CD14-positive monocyte (primary cell): Measurements from ENCODE around the gene TMEM184C. TPM values are rescaled to one million over a fixed set of nuclear protein-coding genes. Genes with fewer than 3 reads are reported as not detected.

ENCODE experiments used
- DNase-seq, 3 donors: peaks; one replicate each; pipeline ENCODE4 v3.0.0-alpha.2; 2011 to 2022
- H2AFZ ChIP-seq: 2 replicates; pipeline ENCODE4 v1.6.0; 2012; ENCODE audit warnings: mild to moderate bottlenecking, low read depth, low read length, inconsistent platforms; ENCODE audit not compliant: insufficient read depth, poor library complexity, severe bottlenecking
- H3K27ac ChIP-seq, 2 donors: 1 replicate in 1 of 2; 2 replicates in 1 of 2; pipeline ENCODE4 v1.5.1; 2012 to 2013; ENCODE audit warnings: low read length in 2 of 2, control low read depth in 1 of 2, inconsistent platforms in 1 of 2, low read depth in 1 of 2, mild to moderate bottlenecking in 1 of 2
- H3K27me3 ChIP-seq, 2 donors: one replicate each; pipeline versions ENCODE4 v1.6.0 to v1.6.1; 2011 to 2013; ENCODE audit warnings: low read length in 2 of 2; ENCODE audit not compliant: control insufficient read depth in 2 of 2, insufficient read depth in 2 of 2
- H3K36me3 ChIP-seq, 2 donors: replicated peaks in 1 of 2; 1 replicate in 1 of 2; 2 replicates in 1 of 2; pipeline versions ENCODE4 v1.5.1 to v1.6.1; 2012 to 2013; ENCODE audit warnings: low read length in 2 of 2, control low read depth in 1 of 2, inconsistent platforms in 1 of 2, mild to moderate bottlenecking in 1 of 2; ENCODE audit not compliant: insufficient read depth in 2 of 2, control insufficient read depth in 1 of 2
- H3K4me1 ChIP-seq, 2 donors: 1 replicate in 1 of 2; 2 replicates in 1 of 2; pipeline versions ENCODE4 v1.5.1 to v1.6.1; 2012 to 2013; ENCODE audit warnings: low read length in 2 of 2, control low read depth in 1 of 2, inconsistent platforms in 1 of 2, mild to moderate bottlenecking in 1 of 2, moderate library complexity in 1 of 2; ENCODE audit not compliant: insufficient read depth in 2 of 2, control insufficient read depth in 1 of 2
- H3K4me2 ChIP-seq: replicated peaks from 2 replicates; pipeline ENCODE3; 2012; ENCODE audit warnings: low read length, moderate library complexity, mild to moderate bottlenecking; ENCODE audit not compliant: poor library complexity, severe bottlenecking; ENCODE audit errors: extremely low read depth
- H3K4me3 ChIP-seq, 3 experiments: fragments of 200-600 bp in 1 of 3; sonication (generic) in 1 of 3; replicated peaks in 1 of 3; 1 replicate in 2 of 3; 2 replicates in 1 of 3; pipeline ENCODE4 v1.5.1; 2011 to 2013; ENCODE audit warnings: low read length in 3 of 3, mild to moderate bottlenecking in 3 of 3, control low read depth in 2 of 3, low read depth in 2 of 3, inconsistent platforms in 1 of 3, moderate library complexity in 1 of 3
- H3K79me2 ChIP-seq: 2 replicates; pipeline ENCODE4 v1.6.0; 2012; ENCODE audit warnings: mild to moderate bottlenecking, control low read depth, inconsistent platforms, low read length, moderate library complexity; ENCODE audit not compliant: insufficient read depth
- H3K9ac ChIP-seq: 2 replicates; pipeline ENCODE4 v1.6.0; 2017; ENCODE audit warnings: low read length, mild to moderate bottlenecking; ENCODE audit not compliant: insufficient read depth, poor library complexity, severe bottlenecking
- H3K9me3 ChIP-seq, 2 donors: replicated peaks in 1 of 2; 1 replicate in 1 of 2; 2 replicates in 1 of 2; pipeline versions ENCODE4 v1.5.1 to v1.6.1; 2012 to 2013; ENCODE audit warnings: low read length in 2 of 2, control low read depth in 1 of 2; ENCODE audit not compliant: control insufficient read depth in 1 of 2, insufficient read depth in 1 of 2
- H4K20me1 ChIP-seq: 2 replicates; pipeline ENCODE4 v1.6.0; 2012; ENCODE audit warnings: mild to moderate bottlenecking, low read length, control low read depth, moderate library complexity; ENCODE audit not compliant: insufficient read depth
- H3K27ac Mint-ChIP-seq, 7 donors: one replicate each; pipeline ENCODE4 v1.8.0; 2020; ENCODE audit warnings: mild to moderate bottlenecking in 7 of 7, mixed read lengths in 7 of 7, moderate library complexity in 6 of 7, inconsistent platforms in 2 of 7
- H3K27me3 Mint-ChIP-seq, 3 donors: one replicate each; pipeline ENCODE4 v1.8.0; 2021 to 2022; ENCODE audit warnings: low read depth in 3 of 3, mild to moderate bottlenecking in 3 of 3, mixed read lengths in 3 of 3, moderate library complexity in 3 of 3, inconsistent platforms in 1 of 3
- H3K36me3 Mint-ChIP-seq, 2 donors: one replicate each; pipeline ENCODE4 v1.8.0; 2020; ENCODE audit warnings: mixed read lengths in 2 of 2, inconsistent platforms in 1 of 2, mild to moderate bottlenecking in 1 of 2
- H3K4me1 Mint-ChIP-seq: one replicate; pipeline ENCODE4 v1.8.0; 2020; ENCODE audit warnings: mild to moderate bottlenecking, mixed read lengths
- H3K4me3 Mint-ChIP-seq, 2 donors: one replicate each; pipeline ENCODE4 v1.8.0; 2020; ENCODE audit warnings: mild to moderate bottlenecking in 2 of 2, mixed read lengths in 2 of 2, moderate library complexity in 1 of 2
- H3K9me3 Mint-ChIP-seq, 7 donors: one replicate each; pipeline ENCODE4 v1.8.0; 2020 to 2022; ENCODE audit warnings: mixed read lengths in 7 of 7, mild to moderate bottlenecking in 6 of 7, moderate library complexity in 6 of 7, inconsistent platforms in 2 of 7
- intact Hi-C, 2 donors: fragments of 100-400 bp; cut with micrococcal nuclease; formaldehyde crosslinking; loops; one replicate each; pipeline versions ENCODE4 v1.15.0 to v1.15.1; 2023
- polyA plus RNA-seq, 3 donors: library from polyadenylated mRNA; depleted of rRNA in 1 of 3; unstranded in 2 of 3; stranded (reverse) in 1 of 3; fragments of 300-500 nt in 2 of 3; fragments of >200 nt in 1 of 3; fragmentation: Illumina TruSeq in 2 of 3; gene quantifications; 1 replicate in 2 of 3; 2 replicates in 1 of 3; pipeline ENCODE4 v1.2.3, GENCODE V29; 2012 to 2021
- TF ChIP-seq, protein P1 (sequence below): fragments of 200-600 bp; IDR thresholded peaks from one replicate; pipeline ENCODE4 v1.8.0; 2022; ENCODE audit warnings: antibody characterized with exemption, mild to moderate bottlenecking

The TMEM184C gene
- polyA plus RNA-seq, 3 donors: 7.5 to 36.4 (median 20.7) TPM

DNA sequence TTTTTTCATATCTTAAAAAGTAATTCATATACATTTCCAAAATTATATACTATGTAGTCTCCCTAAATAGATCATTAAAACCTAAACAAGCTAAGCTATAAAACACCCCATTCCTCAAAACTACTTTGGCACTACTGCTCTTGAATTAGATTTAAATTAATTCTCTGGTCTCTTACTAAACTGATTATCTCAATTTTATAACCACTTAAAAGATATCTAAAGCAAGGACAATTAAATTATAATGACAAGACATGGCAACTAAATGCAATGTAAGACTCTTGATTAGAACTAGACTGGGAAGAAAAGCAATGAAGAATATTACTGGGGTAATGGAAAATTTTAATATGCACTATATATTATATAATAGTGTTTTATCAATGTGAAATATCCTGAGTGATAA, 27.9 kb downstream of the TMEM184C start:
- peaks cover 4% of the 10 kb centered on the region for H3K79me2 ChIP-seq

DNA sequence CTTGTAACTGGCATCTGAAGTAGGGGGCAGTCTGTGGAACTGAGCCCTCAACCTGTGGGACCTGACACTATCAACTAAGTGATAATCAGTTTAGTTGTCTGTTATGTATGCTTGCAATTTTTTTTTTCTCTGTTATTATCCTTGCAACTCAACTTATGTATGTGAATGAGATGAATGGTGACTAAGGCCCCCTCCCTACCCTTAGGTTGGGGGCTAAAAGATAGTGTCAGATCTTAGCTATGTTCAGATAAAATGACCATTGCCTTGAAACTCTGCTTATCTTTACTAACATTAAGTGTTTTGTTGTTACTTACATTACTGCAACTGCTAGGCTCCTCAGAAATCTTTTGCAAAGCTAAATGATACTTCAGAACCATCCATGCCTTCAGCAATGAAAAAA, 31.5 kb downstream of the TMEM184C start:
- Mint-ChIP-seq H3K27ac (no peak overlapping the region), H3K4me1 (no peaks in the 10 kb centered on the region), H3K36me3 (peaks cover 47 to 59% of the 10 kb centered on the region in 2 donors), H3K4me3 (no peak overlapping the region), H3K9me3 (peaks cover 0 to 9% (median 1%) of the 10 kb centered on the region in 7 donors), H3K27me3 (peaks cover 0 to 1% (median 0%) of the 10 kb centered on the region in 3 donors)
- intact Hi-C loops: no loop called here
- DNase-seq: no peak
- Histone ChIP-seq H3K9me3 (peaks cover 0 to 3% of the 10 kb centered on the region in 2 donors), H3K79me2 (peaks cover 9% of the 10 kb centered on the region), H3K27me3 (no peaks in the 10 kb centered on the region), H3K27ac (no peak overlapping the region), H2AFZ (no peak overlapping the region), H3K36me3 (peaks cover 16 to 56% of the 10 kb centered on the region in 2 donors), H3K9ac (no peak overlapping the region), H4K20me1 (no peaks in the 10 kb centered on the region), H3K4me1 (no peaks in the 10 kb centered on the region), H3K4me3 (no peak overlapping the region), H3K4me2 (no peak overlapping the region)
- TF ChIP-seq, protein P1, sequence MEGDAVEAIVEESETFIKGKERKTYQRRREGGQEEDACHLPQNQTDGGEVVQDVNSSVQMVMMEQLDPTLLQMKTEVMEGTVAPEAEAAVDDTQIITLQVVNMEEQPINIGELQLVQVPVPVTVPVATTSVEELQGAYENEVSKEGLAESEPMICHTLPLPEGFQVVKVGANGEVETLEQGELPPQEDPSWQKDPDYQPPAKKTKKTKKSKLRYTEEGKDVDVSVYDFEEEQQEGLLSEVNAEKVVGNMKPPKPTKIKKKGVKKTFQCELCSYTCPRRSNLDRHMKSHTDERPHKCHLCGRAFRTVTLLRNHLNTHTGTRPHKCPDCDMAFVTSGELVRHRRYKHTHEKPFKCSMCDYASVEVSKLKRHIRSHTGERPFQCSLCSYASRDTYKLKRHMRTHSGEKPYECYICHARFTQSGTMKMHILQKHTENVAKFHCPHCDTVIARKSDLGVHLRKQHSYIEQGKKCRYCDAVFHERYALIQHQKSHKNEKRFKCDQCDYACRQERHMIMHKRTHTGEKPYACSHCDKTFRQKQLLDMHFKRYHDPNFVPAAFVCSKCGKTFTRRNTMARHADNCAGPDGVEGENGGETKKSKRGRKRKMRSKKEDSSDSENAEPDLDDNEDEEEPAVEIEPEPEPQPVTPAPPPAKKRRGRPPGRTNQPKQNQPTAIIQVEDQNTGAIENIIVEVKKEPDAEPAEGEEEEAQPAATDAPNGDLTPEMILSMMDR: no peak

More for the DNA sequence above, 27.9 kb downstream of the TMEM184C start:
- Histone ChIP-seq H3K4me1 (no peaks in the 10 kb centered on the region), H3K27ac (no peak overlapping the region), H2AFZ (no peak overlapping the region), H4K20me1 (no peaks in the 10 kb centered on the region), H3K9ac (no peak overlapping the region), H3K4me3 (no peak overlapping the region), H3K4me2 (no peak overlapping the region), H3K36me3 (peaks cover 15 to 60% of the 10 kb centered on the region in 2 donors), H3K27me3 (no peaks in the 10 kb centered on the region), H3K9me3 (peaks cover 0 to 3% of the 10 kb centered on the region in 2 donors)
- peaks cover 0 to 9% (median 0%) of the 10 kb centered on the region in 7 donors for H3K9me3 Mint-ChIP-seq
- H3K4me3 Mint-ChIP-seq: no peak overlapping the region
- no peak for DNase-seq
- H3K4me1 Mint-ChIP-seq: no peaks in the 10 kb centered on the region
- H3K27ac Mint-ChIP-seq: no peak overlapping the region
- H3K27me3 Mint-ChIP-seq: peaks cover 0 to 1% (median 0%) of the 10 kb centered on the region in 3 donors
- H3K36me3 Mint-ChIP-seq: peaks cover 48 to 62% of the 10 kb centered on the region in 2 donors
- TF ChIP-seq, protein P1: no peak
- intact Hi-C loops: no loop called here
